ENCODE data around the gene SSBP3. TPM values are rescaled to one million over a fixed set of nuclear protein-coding genes. Genes with fewer than 3 reads are reported as not detected.

The SSBP3 gene
- total and polyA plus RNA-seq, 9 of the 15 experiments (the other 6 are each of a cell fraction or from before 2014, with no cell fraction given), result 8.7 to 108 (median 33.8) TPM

DNA sequence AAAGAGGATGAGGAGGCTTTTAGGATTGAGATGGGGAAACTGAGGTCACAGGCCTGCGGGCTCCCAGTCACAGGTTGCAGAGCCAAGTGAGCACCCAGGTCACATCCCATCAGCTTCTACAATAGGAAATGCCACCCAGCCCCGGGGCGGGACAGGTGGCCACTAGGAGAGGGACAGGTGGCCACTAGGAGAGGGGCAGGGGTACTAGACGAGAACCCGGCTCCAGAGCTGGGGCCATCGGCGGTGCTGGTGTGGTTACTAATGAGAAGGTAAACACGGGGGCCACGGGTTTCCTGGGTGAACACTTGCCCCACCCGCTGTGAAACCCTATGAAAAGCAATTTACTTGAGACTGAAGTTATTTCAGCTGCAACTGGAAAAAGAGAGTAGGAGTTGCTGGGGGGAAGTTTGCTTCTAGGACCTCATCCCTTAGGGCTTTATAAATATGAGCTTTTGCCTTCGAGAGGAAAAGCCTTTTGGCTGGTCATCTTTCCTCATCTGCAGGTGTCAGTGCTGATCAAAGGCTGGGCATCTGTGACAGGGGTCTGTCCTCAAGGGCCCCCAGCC, 153.7 kb downstream of the SSBP3 start (continued):
- TF ChIP-seq E4F1 (CRISPR knock-in tag; IDR thresholded peaks at IDR 0.05; ENCODE audit: borderline replicate concordance) (no peak), SMARCB1 (IDR thresholded peaks at IDR 0.05; ENCODE audit: insufficient read length, low read depth) (no peak), ATF7 (IDR thresholded peaks at IDR 0.05) (no peak), GABPB2 (CRISPR knock-in tag; conservative IDR thresholded peaks at IDR 0.05) (no peak), ELK1 (CRISPR knock-in tag; IDR thresholded peaks at IDR 0.05) (no peak)

GRCh38 chr1:54250670-54251069, 155.5 kb downstream of the SSBP3 start:
- CTCF ChIA-PET (ENCODE audit: low intra/inter-chr PET ratio), result no interaction called here
- Histone ChIP-seq H3K4me3 (no peak overlapping the region), H3K4me1 (replicated peaks in 1 of 2; ENCODE audit: control insufficient read depth in 2 of 2, insufficient read depth in 2 of 2, low read length in 2 of 2) (peaks cover 0 to 7% of the 10 kb centered on the region in 2 experiments; a peak in 2 of 5 replicates), H3K27me3 (ENCODE audit: control insufficient read depth in 2 of 2, insufficient read depth in 2 of 2, low read length in 2 of 2) (no peaks in the 10 kb centered on the region), H3K36me3 (ENCODE audit: control insufficient read depth, insufficient read depth, low read length) (peaks cover 62% of the 10 kb centered on the region; the same call in 2 of the 3 replicates), H3K27ac (ENCODE audit: extremely low read depth, low read depth, low read length) (no peak overlapping the region), H3K4me2 (ENCODE audit: insufficient read depth, low read length) (no peak overlapping the region), H3K9me1 (ENCODE audit: control insufficient read depth, insufficient read depth, low read length) (no peaks in the 10 kb centered on the region), H3K9me3 (replicated peaks; ENCODE audit: control insufficient read depth, insufficient read depth, low read depth, low read length) (no peaks in the 10 kb centered on the region), H3K9ac (ENCODE audit: insufficient read depth in 1 of 2, low read depth in 2 of 2, low read length in 2 of 2) (no peak overlapping the region), H2AFZ (ENCODE audit: low read depth, low read length) (no peak overlapping the region), H4K20me1 (replicated peaks; ENCODE audit: control insufficient read depth, insufficient read depth, low read length) (no peaks in the 10 kb centered on the region; the same call in 1 of the 2 replicates), H3K79me2 (ENCODE audit: control insufficient read depth, insufficient read depth, low read length) (no peaks in the 10 kb centered on the region)
- no TSS peak for BruUV-seq (replicated peaks)
- no peak for FAIRE-seq
- in situ Hi-C loops (cut with MboI), result no loop called here
- 92% methylated on average over 12 of the region's 12 CpGs for WGBS (ENCODE audit: insufficient coverage, low coverage, missing lambda C conversion rate)
- no peak for DNase-seq (ENCODE audit: extremely low read depth in 1 of 4, low spot score in 3 of 4)
- intact Hi-C loops (cut with micrococcal nuclease), result no loop called here
- ATAC-seq, result no peak
- POLR2A ChIA-PET, result interaction anchor here (0.6 to 1.9 kb wide), 4 partner anchors 9 to 23 kb away, joined by 3 to 8 read pairs (median 3); no protein-coding TSS in a partner anchor
- no peak for TF ChIP-seq SMAD2 (IDR thresholded peaks at IDR 0.05; ENCODE audit: low read depth, low read length)
